ENCODE results near the gene STRADA.

GRCh38 chr17:63766754-63767153 is 25.2 kb upstream of the STRADA start:
- TF ChIP-seq POLR2AphosphoS5 (IDR thresholded peaks at IDR 0.05; ENCODE audit: low read depth, low read length) (no peak), POLR2A (IDR thresholded peaks at IDR 0.05; ENCODE audit: low read depth, low read length) (no peak), TAF1 (IDR thresholded peaks at IDR 0.05; ENCODE audit: borderline replicate concordance, low read depth, low read length) (no peak)
